HepG2 (cell line): ENCODE results near the gene PSG6. TPM values are rescaled to one million over a fixed set of nuclear protein-coding genes. Genes with fewer than 3 reads are reported as not detected.
"Not testable (repeated sequence)": the region's sequence is repeated elsewhere in the genome, so short reads cannot be mapped to it uniquely, and the experiment has no call there.

Experiments
- ATAC-seq: fragments of 200-7000 bp; cut with Tn5 transposase; 3 replicates; pipeline ENCODE4 v1.9.1; 2020; ENCODE audit warnings: mild to moderate bottlenecking, moderate library complexity
- BruUV-seq: library from RNA; stranded (reverse); fragments of 400-500 nt; replicated peaks from 2 replicates; lab custom pipeline; 2021; lab: Mats Ljungman, UMichigan
- CTCF ChIA-PET: fragments of 300-600 bp; formaldehyde crosslinking; extraction: SDS; loops from one replicate; lab custom pipeline; 2021; ENCODE audit warnings: low total read pairs, inconsistent platforms, low intra/inter-chr PET ratio; lab: Yijun Ruan, JAX
- POLR2A ChIA-PET: fragments of 350-600 bp; sonication (Branson Sonifier 250); formaldehyde crosslinking; loops from one replicate; lab custom pipeline; 2020; ENCODE audit warnings: antibody characterized with exemption, inconsistent platforms; lab: Yijun Ruan, JAX
- DNase-seq: peaks from one replicate; pipeline ENCODE4 v3.0.0-alpha.2; 2015; ENCODE audit warnings: low spot score
- FAIRE-seq: peaks from 3 replicates; lab custom pipeline; 2011; peaks lifted over from hg19 to GRCh38; lab: Jason Lieb, UNC
- H2AFZ ChIP-seq: one replicate; pipeline ENCODE4 v1.6.1; 2011; ENCODE audit warnings: low read length, inconsistent platforms
- H3K27ac ChIP-seq: fragments of 300-600 bp; 3 replicates; pipeline ENCODE4 v1.8.0; 2011; ENCODE audit warnings: mixed run types, mild to moderate bottlenecking, mixed read lengths, low read length, inconsistent platforms; ENCODE audit not compliant: insufficient read depth; ENCODE audit errors: extremely low read length
- H3K27me3 ChIP-seq, 2 experiments: fragments of 200-600 bp in 1 of 2; 2 replicates in 1 of 2; 3 replicates in 1 of 2; pipeline versions ENCODE4 v1.6.0 to v1.8.0; 2011; ENCODE audit warnings: low read length in 2 of 2, mild to moderate bottlenecking in 2 of 2, moderate library complexity in 2 of 2, inconsistent platforms in 1 of 2; ENCODE audit not compliant: insufficient read depth in 2 of 2, control insufficient read depth in 1 of 2
- H3K36me3 ChIP-seq, 2 experiments: fragments of 200-600 bp in 1 of 2; replicated peaks in 1 of 2; 2 replicates in 1 of 2; 3 replicates in 1 of 2; pipeline versions ENCODE4 v1.5.1 to v1.8.0; 2011; ENCODE audit warnings: low read length in 2 of 2, inconsistent platforms in 1 of 2; ENCODE audit not compliant: insufficient read depth in 2 of 2, control insufficient read depth in 1 of 2
- H3K4me1 ChIP-seq: 2 replicates; pipeline ENCODE4 v1.5.1; 2012; ENCODE audit warnings: low read length, inconsistent platforms; ENCODE audit not compliant: insufficient read depth
- H3K4me2 ChIP-seq: 2 replicates; pipeline ENCODE4 v1.6.0; 2011; ENCODE audit warnings: low read depth, low read length, inconsistent platforms
- H3K4me3 ChIP-seq, 3 experiments: fragments of 200-600 bp in 1 of 3; sonication (generic), shearing (Covaris generic) in 1 of 3; replicated peaks in 1 of 3; 2 replicates each; pipeline ENCODE4 v1.5.1; 2011 to 2016; ENCODE audit warnings: low read length in 3 of 3, inconsistent platforms in 2 of 3, low read depth in 2 of 3, mild to moderate bottlenecking in 2 of 3, control low read depth in 1 of 3, mixed read lengths in 1 of 3; ENCODE audit not compliant: insufficient read depth in 1 of 3
- H3K79me2 ChIP-seq: one replicate; pipeline ENCODE4 v1.6.1; 2011; ENCODE audit warnings: low read length, inconsistent platforms; ENCODE audit not compliant: insufficient read depth
- H3K9ac ChIP-seq: 2 replicates; pipeline ENCODE4 v1.6.0; 2011; ENCODE audit warnings: mild to moderate bottlenecking, low read depth, low read length, inconsistent platforms; ENCODE audit not compliant: insufficient read depth
- H3K9me3 ChIP-seq: 2 replicates; pipeline ENCODE4 v1.5.1; 2012; ENCODE audit warnings: mild to moderate bottlenecking, low read length
- H4K20me1 ChIP-seq: 2 replicates; pipeline ENCODE4 v1.6.0; 2011; ENCODE audit warnings: inconsistent platforms, mild to moderate bottlenecking, low read length, moderate library complexity; ENCODE audit not compliant: insufficient read depth
- EEA1 ChIP-seq: sonication (generic); formaldehyde crosslinking; IDR thresholded peaks from 2 replicates; pipeline ENCODE4 v1.5.1; 2020; ENCODE audit warnings: mild to moderate bottlenecking, missing genetic modification reagents, borderline replicate concordance
- HNRNPL ChIP-seq: fragments of 200-400 bp; formaldehyde crosslinking; IDR thresholded peaks from 2 replicates; pipeline ENCODE4 v1.6.1; 2017; ENCODE audit warnings: mild to moderate bottlenecking, low read depth, low read length
- ZNF619 ChIP-seq: sonication (generic); formaldehyde crosslinking; IDR thresholded peaks from 2 replicates; pipeline ENCODE4 v1.4.0; 2020; ENCODE audit warnings: mild to moderate bottlenecking, missing genetic modification reagents
- WGBS: methylation state at CpG from one replicate; pipeline ENCODE4 v1.1.6; 2017; ENCODE audit warnings: low lambda C conversion rate; 5-methylcytosine and 5-hydroxymethylcytosine counted together
- in situ Hi-C: cut with HindIII; loops from 2 replicates; pipeline ENCODE4 v1.10.0; 2017; ENCODE audit warnings: low pct_unique_long_range_greater_than_20kb; ENCODE audit not compliant: extremely low pct_ligation_motif_present
- intact Hi-C: fragments of 100-400 bp; cut with micrococcal nuclease; formaldehyde crosslinking; loops from one replicate; pipeline ENCODE4 v1.10.0; 2022; ENCODE audit not compliant: unreplicated experiment
- polyA plus RNA-seq, 8 experiments: library from polyadenylated mRNA; depleted of rRNA in 3 of 8; stranded (reverse) in 7 of 8; unstranded in 1 of 8; fragments of >200 nt; fragmentation: Illumina TruSeq in 4 of 8; extraction: Trizol in 4 of 8; gene quantifications; 2 replicates each; pipeline versions ENCODE4 v1.2.1 to v1.2.3, GENCODE V29; 2011 to 2016; ENCODE audit warnings: low read depth in 4 of 8, missing spikeins in 1 of 8, mixed read lengths in 1 of 8; ENCODE audit not compliant: insufficient read depth in 1 of 8
- total RNA-seq, 5 experiments: library from RNA; depleted of rRNA; stranded (reverse); fragments of >200 nt; fragmentation: Illumina TruSeq; extraction: Trizol; gene quantifications; 2 replicates each; pipeline ENCODE4 v1.2.3, GENCODE V29; 2016; ENCODE audit warnings: low read depth in 1 of 5
- TF ChIP-seq, protein P1 (sequence below): sonication (generic); formaldehyde crosslinking; IDR thresholded peaks from 2 replicates; pipeline ENCODE4 v1.8.0; 2022; ENCODE audit warnings: mild to moderate bottlenecking, missing genetic modification reagents, moderate library complexity
- TF ChIP-seq, protein P2 (sequence below): sonication (generic); formaldehyde crosslinking; IDR thresholded peaks from 2 replicates; pipeline ENCODE4 v1.4.0; 2020; ENCODE audit warnings: missing genetic modification reagents, borderline replicate concordance
- TF ChIP-seq, protein P3 (sequence below): sonication (generic); formaldehyde crosslinking; IDR thresholded peaks from 2 replicates; pipeline ENCODE4 v1.5.0; 2020; ENCODE audit warnings: mild to moderate bottlenecking, missing genetic modification reagents, moderate library complexity
- TF ChIP-seq, protein P4 (sequence below): sonication (generic); formaldehyde crosslinking; IDR thresholded peaks from 2 replicates; pipeline ENCODE4 v1.8.0; 2022; ENCODE audit warnings: mild to moderate bottlenecking, missing genetic modification reagents; ENCODE audit not compliant: insufficient replicate concordance

The PSG6 gene
- total and polyA plus RNA-seq, 2 of the 13 experiments (the other 11 are each of a cell fraction or from before 2014, with no cell fraction given) = not detected

DNA sequence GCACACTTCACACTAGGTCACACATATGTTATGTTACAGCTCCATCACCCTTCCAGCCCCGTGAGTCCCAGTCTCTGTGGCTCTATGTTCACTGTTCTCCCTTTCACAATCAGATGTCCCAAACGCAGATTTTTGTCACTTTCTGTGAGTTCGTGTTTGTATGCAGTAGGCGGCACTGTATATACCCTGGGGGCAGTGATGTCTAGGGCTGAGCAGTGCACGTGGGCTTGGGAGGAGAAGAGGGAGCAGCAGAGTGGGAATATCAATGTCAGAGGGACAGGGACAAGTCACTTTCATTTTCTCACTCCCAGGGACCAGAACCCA lies 60.2 kb downstream of the PSG6 start (continued):
- TF ChIP-seq EEA1 (CRISPR knock-in tag) = no peak
- TF ChIP-seq, protein P1, sequence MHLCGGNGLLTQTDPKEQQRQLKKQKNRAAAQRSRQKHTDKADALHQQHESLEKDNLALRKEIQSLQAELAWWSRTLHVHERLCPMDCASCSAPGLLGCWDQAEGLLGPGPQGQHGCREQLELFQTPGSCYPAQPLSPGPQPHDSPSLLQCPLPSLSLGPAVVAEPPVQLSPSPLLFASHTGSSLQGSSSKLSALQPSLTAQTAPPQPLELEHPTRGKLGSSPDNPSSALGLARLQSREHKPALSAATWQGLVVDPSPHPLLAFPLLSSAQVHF (CRISPR knock-in tag) = no peak
- TF ChIP-seq, protein P2, sequence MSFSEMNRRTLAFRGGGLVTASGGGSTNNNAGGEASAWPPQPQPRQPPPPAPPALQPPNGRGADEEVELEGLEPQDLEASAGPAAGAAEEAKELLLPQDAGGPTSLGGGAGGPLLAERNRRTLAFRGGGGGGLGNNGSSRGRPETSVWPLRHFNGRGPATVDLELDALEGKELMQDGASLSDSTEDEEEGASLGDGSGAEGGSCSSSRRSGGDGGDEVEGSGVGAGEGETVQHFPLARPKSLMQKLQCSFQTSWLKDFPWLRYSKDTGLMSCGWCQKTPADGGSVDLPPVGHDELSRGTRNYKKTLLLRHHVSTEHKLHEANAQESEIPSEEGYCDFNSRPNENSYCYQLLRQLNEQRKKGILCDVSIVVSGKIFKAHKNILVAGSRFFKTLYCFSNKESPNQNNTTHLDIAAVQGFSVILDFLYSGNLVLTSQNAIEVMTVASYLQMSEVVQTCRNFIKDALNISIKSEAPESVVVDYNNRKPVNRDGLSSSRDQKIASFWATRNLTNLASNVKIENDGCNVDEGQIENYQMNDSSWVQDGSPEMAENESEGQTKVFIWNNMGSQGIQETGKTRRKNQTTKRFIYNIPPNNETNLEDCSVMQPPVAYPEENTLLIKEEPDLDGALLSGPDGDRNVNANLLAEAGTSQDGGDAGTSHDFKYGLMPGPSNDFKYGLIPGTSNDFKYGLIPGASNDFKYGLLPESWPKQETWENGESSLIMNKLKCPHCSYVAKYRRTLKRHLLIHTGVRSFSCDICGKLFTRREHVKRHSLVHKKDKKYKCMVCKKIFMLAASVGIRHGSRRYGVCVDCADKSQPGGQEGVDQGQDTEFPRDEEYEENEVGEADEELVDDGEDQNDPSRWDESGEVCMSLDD = no peak
- no peak for TF ChIP-seq HNRNPL
- TF ChIP-seq ZNF619 = no peak

DNA sequence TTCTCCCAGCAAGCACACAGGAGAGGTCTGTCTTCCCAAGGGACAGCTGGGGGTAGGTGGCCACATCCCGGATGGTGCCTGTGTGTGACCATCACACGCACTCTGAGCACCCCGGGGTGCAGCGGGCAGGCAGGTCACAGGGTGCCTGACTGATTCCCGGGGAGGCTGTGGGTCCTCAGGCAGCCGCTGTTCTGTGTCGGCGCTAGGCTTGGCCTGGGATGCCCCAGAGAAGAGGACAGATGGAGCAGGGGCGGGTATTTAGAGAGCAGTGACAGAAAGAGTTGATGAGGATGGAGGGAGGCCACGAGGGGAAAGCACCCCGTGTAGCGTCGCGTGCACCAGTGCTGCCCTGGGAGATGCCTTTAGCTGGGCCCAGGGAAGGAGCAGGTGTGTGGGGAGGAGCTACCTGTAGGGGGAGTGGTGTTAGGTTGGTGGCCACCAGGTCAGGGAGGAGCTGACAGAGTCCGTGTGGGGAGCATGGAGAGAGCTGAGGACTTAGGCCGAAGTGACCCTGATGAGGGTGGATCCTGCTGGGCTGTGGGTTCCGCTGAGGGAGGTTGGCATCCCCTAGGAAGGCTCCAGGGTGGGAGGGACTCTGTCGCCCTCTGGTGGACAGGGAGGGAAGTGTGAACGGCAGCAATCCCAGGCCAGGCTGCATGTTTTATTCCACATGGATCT lies 60.7 kb downstream of the PSG6 start:
- FAIRE-seq = not testable (repeated sequence)
- TF ChIP-seq, protein P3, sequence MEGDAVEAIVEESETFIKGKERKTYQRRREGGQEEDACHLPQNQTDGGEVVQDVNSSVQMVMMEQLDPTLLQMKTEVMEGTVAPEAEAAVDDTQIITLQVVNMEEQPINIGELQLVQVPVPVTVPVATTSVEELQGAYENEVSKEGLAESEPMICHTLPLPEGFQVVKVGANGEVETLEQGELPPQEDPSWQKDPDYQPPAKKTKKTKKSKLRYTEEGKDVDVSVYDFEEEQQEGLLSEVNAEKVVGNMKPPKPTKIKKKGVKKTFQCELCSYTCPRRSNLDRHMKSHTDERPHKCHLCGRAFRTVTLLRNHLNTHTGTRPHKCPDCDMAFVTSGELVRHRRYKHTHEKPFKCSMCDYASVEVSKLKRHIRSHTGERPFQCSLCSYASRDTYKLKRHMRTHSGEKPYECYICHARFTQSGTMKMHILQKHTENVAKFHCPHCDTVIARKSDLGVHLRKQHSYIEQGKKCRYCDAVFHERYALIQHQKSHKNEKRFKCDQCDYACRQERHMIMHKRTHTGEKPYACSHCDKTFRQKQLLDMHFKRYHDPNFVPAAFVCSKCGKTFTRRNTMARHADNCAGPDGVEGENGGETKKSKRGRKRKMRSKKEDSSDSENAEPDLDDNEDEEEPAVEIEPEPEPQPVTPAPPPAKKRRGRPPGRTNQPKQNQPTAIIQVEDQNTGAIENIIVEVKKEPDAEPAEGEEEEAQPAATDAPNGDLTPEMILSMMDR (CRISPR knock-in tag) = peak; percentile 62
- TF ChIP-seq, protein P4, sequence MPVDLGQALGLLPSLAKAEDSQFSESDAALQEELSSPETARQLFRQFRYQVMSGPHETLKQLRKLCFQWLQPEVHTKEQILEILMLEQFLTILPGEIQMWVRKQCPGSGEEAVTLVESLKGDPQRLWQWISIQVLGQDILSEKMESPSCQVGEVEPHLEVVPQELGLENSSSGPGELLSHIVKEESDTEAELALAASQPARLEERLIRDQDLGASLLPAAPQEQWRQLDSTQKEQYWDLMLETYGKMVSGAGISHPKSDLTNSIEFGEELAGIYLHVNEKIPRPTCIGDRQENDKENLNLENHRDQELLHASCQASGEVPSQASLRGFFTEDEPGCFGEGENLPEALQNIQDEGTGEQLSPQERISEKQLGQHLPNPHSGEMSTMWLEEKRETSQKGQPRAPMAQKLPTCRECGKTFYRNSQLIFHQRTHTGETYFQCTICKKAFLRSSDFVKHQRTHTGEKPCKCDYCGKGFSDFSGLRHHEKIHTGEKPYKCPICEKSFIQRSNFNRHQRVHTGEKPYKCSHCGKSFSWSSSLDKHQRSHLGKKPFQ (CRISPR knock-in tag) = peak; percentile 55
- TF ChIP-seq, all 625 proteins: peak for 2; not testable (repeated sequence) for 623
- CTCF ChIA-PET = interaction anchor here (1.0 kb wide), 1 partner anchor 63 kb away, joined by 3 read pairs; no protein-coding TSS in a partner anchor
- H3K9me3 ChIP-seq, POLR2A ChIA-PET, H3K4me1 ChIP-seq, H3K27ac ChIP-seq, DNase-seq, H2AFZ ChIP-seq, ATAC-seq, BruUV-seq, H4K20me1 ChIP-seq, intact Hi-C loops, H3K36me3 ChIP-seq, H3K4me2 ChIP-seq, in situ Hi-C loops, H3K79me2 ChIP-seq, H3K9ac ChIP-seq, H3K27me3 ChIP-seq, H3K4me3 ChIP-seq: not testable (repeated sequence)
- 42% methylated on average over 14 of the region's 19 CpGs for WGBS
